ENCODE measurements around the gene SESTD1.

The SESTD1 gene, protein sequence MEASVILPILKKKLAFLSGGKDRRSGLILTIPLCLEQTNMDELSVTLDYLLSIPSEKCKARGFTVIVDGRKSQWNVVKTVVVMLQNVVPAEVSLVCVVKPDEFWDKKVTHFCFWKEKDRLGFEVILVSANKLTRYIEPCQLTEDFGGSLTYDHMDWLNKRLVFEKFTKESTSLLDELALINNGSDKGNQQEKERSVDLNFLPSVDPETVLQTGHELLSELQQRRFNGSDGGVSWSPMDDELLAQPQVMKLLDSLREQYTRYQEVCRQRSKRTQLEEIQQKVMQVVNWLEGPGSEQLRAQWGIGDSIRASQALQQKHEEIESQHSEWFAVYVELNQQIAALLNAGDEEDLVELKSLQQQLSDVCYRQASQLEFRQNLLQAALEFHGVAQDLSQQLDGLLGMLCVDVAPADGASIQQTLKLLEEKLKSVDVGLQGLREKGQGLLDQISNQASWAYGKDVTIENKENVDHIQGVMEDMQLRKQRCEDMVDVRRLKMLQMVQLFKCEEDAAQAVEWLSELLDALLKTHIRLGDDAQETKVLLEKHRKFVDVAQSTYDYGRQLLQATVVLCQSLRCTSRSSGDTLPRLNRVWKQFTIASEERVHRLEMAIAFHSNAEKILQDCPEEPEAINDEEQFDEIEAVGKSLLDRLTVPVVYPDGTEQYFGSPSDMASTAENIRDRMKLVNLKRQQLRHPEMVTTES

GRCh38 chr2:179264368-179265081 is at the start of gene SESTD1:
TSS of gene SESTD1 (minus strand) at chr2:179264832. CDS start at chr2:179191841, 72,991 bp downstream.
- peak; percentile 78 for DNase-seq (ENCODE audit: low read depth, low spot score)

GRCh38 chr2:179313057-179313456 is 48.4 kb upstream of the SESTD1 start:
- no peak for DNase-seq (ENCODE audit: low read depth, low spot score)

DNA sequence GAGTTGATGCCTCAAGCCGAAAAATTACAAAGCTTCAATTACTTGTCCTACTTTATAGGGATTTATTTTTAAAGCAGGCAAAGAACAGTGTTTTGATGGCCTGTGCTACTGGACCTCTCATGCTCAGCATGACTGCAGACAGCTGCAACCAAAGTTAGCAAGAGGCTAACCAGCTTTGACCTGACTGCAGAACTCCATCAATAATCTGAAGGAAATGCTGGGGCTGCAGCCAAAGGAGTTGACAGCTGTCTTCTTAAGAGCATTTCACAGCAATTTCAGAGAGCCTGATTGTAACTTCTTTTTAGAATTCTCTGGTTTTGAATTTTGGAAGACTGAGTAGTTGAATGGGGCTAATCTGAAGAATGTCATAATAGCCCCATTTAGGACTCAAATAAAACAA is 46.5 kb upstream of the SESTD1 start:
- DNase-seq (ENCODE audit: low read depth, low spot score): no peak

DNA sequence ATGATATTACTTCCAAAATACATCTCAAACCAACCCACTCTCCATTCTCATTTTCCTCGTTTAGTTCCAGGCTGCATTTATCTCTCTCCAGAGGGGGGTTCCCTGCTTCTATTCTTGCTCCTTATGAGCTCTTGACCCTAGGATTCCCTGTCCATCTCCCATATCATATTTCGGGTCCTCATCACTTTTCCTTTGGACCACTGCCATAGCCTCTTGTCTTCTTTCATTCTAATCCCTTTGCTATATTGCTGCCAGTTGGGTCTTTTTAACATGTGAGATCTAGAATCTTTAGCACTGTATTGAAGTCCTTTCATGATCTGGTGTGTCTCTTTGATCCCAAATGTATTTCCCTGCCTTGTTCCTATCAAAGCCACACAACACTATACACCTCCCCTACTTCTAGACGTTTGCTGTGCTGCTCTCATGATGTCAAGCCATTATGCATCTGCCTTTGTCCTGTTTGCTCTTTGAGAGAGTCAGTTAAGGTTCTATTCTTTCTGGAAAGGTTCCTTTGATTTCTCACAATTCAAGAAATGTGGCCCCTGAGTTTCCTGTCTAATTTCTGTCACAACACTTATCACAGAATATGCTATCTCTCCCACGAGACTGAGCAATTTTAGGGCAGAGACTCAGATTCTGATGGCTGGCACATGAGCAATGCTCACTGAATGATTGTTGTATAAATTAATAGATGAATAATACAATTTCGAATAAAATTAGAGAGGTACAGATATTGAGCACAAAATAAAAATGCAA is 43.2 kb upstream of the SESTD1 start:
- DNase-seq (ENCODE audit: low read depth, low spot score): no peak

- DNase-seq (ENCODE audit: low read depth, low spot score): no peak
Observed at GRCh38 chr2:179305125-179305524, 40.5 kb upstream of the SESTD1 start.

- no peak for DNase-seq (ENCODE audit: low read depth, low spot score)
Observed at GRCh38 chr2:179304424-179304823, 39.8 kb upstream of the SESTD1 start.

GRCh38 chr2:179302764-179303571 is 38.3 kb upstream of the SESTD1 start:
- peak; percentile 48 for DNase-seq (ENCODE audit: low read depth, low spot score)

GRCh38 chr2:179302149-179302548 is 37.5 kb upstream of the SESTD1 start:
- DNase-seq (ENCODE audit: low read depth, low spot score): no peak

DNA sequence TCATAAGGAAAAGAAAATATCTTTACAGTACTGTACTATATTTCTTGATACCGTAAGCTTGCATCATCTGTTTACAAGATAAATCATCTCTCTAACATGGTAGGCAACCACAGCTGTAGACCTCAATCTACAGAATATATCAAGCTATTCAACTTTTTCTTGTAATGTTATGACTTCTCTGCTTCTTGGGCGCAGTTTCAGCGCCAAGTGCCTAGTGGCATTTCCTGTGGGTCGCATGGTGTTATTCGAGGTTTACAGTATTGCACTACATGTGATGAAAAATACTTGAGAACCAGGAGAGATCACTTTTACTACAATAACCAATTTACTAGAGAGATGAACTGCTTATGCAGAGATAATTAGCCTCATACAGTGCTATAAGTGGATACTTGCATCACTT is 34.0 kb upstream of the SESTD1 start:
- DNase-seq (ENCODE audit: low read depth, low spot score): no peak

- DNase-seq (ENCODE audit: low read depth, low spot score): no peak
Observed at GRCh38 chr2:179297927-179298326, 33.3 kb upstream of the SESTD1 start.

GRCh38 chr2:179290329-179290728 is 25.7 kb upstream of the SESTD1 start:
- no peak for DNase-seq (ENCODE audit: low read depth, low spot score)

- no peak for DNase-seq (ENCODE audit: low read depth, low spot score)
Observed at GRCh38 chr2:179285060-179285459, 20.4 kb upstream of the SESTD1 start.

DNA sequence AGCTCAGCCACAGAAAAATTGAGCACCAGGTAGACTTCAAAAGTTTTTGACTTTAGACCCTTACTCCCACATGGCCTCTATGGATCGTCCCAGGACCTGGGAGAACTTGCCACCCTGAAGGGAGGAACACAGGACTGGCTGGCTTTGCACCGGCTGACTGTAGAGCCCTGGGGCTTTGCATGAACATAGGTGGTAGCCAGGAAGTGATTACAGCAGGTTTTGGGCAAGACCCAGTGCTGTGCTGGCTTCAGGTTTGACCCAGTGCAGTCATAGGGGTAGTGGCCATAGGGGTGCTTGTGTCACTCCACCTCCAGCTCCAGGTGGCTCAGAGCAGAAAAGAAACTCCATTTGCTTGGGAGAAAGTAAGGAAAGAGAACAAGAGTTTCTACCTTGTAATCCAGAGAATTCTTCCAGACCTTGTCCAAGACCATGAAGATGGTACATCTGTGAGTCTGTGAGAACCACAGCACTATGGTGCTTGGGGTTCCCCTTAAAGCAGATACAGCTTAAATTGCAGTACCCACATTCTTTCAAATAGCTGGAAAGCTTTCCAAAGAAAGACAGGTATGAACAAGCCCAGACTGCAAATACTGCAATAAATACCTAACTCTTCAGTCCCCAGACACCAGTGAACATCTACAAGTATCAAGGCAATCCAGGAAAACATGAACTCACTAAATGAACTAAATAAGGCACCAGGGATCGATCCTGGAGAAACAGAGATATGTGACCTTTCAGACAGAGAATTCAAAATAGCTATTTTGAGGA is 13.0 kb upstream of the SESTD1 start:
- DNase-seq (ENCODE audit: low read depth, low spot score): no peak

DNA sequence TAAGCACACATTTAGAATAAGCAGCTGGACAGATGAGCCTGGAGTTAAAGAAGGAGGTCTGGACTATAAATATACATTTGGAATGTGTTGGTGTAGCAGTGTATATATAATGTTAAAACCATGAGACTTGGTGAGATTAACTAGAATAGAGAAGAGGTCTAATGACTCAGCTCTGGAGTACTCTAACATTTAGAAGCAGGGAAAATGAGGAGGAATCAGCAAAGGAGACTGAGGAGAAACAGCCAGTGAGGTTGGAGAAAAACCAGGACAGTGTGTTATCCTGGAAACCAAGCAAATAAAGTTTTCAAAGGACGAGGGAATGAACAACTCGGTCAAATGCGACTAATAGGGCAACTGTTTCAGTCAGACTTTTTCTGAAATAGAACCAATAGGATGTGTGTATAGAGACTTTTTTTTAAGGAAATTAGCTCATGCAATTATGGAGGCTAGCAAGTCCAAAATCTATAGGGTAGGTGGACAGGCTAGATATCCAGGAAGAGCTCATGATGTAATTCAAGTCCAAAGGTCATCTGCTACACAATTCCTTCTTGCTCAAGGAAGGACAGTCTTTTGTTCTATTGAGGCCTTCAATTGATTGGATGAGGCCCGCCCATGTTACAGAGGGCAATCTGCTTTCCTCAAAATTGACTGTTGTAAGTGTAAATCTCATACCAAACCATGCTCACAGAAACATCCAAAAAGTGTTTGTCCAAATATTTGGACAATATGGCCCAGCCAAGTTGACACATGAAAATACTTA is 10.8 kb upstream of the SESTD1 start:
- no peak for DNase-seq (ENCODE audit: low read depth, low spot score)

DNA sequence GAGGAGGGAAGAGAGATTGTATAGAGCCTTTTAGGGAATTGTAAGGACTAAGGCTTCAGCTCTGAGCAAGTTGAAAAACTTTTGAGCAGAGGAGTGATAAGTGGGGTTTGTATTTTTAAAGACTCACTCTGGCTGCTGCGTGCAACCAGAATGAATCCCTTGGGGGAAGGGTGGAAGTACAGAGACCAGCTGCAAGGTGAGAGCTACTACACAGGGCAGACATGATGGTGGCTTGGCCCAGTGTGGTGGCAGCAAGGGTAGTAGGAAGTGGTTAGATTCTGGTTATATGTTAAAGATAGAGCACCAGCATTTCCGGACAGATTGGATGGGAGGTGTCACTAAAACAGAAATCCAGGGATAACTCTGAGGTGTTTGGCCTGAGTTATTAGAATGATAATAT is 10.1 kb upstream of the SESTD1 start:
- DNase-seq (ENCODE audit: low read depth, low spot score): no peak

DNA sequence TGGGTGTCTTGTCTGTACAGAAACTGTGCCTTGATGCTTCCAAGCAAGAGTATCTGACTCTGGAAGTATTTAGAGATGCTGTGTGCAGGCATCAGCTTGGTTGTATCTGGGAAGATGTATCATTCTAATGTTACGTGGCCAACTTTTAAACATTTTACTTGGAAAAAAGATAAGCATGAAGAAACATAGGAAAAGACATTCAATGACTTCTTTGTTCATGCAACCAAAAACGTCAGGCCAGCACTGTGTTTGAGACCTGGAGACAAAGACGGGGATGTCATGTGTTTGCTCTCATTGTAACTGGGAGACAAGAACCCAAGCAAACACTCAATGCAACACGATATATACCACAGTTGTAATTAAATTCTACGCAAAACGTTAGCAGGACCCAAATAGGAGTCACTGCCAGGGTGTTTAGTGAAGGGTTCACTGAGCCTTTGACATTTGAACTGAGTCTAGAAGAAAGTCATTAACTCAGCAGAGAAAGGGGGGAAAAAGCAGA is 8.9 kb upstream of the SESTD1 start:
- DNase-seq (ENCODE audit: low read depth, low spot score): no peak

GRCh38 chr2:179272406-179273192 is 8.0 kb upstream of the SESTD1 start:
- peak; percentile 56 for DNase-seq (ENCODE audit: low read depth, low spot score)

DNA sequence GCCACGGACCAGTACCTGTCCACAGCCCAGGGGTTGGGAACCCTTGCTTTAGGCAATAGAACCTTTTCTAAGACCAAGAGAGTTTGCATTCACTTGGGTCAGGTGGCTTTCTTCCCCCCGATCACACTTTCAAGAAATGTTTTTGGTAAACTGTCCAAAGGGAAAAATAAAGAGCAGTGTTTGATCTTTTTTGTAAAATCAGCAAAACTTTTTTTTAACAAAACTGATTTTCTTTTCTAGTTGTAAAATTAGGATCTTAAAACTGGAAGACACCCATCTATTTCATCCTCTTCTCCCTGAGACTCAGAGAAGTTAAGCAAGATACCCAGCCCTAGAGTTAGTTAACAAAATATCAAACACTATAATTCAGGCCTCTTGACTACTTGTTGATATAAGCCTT is 6.1 kb upstream of the SESTD1 start:
- DNase-seq (ENCODE audit: low read depth, low spot score): no peak

All from astrocyte of the hippocampus (primary cell).